GM19238 (cell line): ENCODE results near the gene MGRN1.

Experiments used
- DNase-seq: peaks from one replicate; pipeline ENCODE4 v3.0.0; 2011; ENCODE audit warnings: low spot score; ENCODE audit not compliant: insufficient read length

The MGRN1 gene

DNA sequence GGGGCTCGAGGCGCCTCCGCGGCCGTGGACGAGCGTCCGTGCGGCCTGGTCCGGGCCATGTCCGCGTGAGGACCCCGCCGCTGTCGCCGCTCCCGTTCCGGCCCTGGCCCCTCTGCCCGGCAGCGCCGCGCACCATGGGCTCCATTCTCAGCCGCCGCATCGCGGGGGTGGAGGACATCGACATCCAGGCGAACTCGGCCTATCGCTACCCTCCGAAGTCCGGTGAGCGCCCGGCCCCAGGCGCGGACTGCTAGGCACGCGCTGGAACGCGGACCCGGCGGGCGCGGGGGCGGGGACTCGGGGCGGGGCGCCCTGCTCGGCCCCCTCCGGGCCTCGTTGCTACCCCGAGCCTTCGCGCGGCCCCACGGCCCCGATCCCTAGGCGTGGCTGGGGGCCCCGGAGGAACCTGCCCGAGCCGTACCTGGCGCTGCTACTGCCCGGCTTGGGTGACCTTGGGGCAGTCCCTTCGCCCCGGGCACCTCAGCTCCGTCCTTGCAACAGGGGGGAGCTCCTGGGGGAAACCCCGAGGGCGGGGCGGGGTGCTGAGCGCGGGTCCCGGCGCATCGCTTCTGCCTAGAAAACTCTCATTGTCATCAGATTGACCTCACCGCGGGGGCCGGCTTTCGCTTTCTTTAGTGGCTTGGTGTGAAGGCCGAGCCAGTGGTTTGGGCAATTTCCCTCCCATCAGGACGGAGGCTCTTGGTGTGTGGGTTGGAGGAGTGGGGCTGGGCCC, 367 bp downstream of the MGRN1 start:
- peak; percentile 74 for DNase-seq

DNA sequence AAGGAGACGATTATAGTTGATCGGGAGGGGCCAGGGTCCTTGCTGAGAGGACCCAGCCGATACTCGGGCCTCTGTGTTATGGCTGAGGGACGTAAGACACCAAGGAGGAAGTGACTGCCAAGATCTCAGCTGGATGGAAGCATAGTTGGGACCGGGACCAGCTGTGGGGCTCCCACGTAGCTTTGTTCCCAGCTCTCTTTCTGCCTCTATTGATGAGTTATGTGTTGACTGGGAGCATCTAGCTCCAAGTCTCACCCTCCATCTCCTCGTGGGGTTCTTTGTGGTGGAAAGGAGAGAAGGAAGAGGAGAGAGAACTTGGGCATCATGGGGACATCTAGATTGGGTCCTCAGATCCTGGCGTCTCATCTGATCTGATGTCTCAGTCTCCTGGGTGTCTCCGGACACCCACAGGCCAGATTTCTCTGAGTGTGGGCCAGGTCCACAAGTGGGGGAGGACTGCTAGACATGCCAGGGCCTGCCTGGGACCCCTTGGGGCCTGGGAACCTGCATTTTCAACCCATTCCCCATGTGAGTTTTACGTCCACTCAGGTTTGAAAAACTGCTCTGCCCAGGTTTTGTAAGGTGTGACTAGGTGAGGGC, 1.0 kb downstream of the MGRN1 start:
- DNase-seq = no peak

DNA sequence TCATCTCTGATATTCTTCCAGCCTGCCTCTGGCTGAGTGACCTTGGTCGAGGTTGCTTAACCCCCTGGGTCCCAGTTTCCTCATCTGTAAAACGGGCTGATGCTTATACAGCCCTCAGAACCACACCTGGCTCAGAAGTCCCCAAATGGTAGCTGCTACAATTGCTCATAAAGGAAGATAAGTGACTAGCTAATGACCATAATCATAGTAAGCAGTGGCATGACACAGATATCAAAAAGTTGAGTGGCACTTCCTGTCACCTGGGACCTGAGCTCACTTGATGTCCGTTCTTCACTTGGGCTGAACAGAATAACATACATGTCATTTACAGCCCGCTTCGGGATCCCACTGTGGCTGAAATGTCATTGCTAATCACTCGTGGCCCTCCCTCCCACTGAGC, 1.8 kb downstream of the MGRN1 start:
- DNase-seq = no peak

DNA sequence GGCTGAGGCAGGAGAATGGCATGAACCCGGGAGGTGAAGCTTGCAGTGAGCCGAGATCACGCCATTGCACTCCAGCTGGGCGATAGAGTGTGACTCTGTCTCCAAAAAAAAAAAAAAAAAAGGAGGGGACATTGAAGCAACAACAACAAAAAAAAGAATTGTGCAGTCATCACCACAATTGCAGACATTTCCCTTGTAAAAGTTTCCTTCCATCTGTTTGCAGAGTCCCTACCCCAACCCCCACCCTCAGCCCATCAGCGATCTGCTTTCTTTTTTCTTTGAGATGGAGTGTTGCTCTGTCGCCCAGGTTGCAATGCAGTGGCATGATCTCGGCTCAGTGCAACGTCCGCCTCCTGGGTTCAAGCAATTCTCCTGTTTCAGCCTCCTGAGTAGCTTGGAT, 3.7 kb downstream of the MGRN1 start:
- no peak for DNase-seq

DNA sequence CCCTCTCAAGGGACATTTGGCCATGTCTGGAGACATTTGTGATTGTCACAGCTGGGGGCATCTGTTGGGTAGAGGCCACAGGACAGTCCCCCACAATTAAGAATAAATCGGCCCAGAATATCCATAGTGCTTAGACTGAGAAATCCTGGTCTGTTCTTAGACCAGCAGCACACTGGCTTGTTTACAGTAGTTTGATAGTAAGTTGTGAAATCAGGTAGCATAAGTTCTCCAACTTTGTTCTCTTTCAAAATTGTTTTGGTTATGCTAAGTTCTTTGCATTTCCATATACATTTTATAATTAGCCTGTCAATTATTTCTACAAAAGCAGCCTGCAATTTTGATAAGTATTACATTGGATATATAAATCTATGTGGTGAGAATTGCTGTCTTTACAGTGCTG, 6.8 kb downstream of the MGRN1 start:
- no peak for DNase-seq

DNA sequence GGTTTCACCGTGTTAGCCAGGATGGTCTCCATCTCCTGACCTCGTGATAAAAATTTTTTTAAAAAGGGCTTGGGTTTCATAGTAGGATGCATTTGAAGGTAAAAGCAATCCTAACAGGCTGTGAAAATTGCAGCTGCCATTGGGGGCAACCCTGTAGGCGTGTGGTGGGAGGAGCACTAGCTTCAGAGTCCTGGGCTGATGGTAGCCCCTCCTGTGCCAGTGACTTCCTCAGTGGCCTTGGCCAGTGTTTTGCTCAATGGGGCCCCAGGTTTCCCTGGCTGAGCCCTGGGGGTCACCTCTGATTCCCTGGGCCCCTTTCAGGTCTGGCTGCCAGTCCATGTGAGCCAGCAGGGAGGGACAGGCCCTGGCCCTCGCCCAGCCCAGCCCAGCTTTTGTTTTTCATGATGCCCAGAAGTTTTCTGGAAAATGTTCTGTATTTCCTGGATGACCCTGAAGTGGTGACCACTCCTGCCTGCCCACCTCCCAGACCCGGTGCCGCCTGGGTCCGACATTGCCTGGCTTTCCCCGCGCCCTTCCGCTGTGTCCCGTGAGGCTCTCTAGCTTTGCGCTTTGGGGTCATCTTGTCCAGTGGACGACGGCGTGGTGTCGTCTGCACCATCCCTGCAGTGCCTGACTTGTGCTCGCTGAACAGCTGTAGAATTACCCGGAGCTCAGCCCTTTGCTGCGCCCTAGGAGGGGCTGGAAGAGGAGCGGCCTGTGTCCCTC, 9.4 kb downstream of the MGRN1 start:
- no peak for DNase-seq

DNA sequence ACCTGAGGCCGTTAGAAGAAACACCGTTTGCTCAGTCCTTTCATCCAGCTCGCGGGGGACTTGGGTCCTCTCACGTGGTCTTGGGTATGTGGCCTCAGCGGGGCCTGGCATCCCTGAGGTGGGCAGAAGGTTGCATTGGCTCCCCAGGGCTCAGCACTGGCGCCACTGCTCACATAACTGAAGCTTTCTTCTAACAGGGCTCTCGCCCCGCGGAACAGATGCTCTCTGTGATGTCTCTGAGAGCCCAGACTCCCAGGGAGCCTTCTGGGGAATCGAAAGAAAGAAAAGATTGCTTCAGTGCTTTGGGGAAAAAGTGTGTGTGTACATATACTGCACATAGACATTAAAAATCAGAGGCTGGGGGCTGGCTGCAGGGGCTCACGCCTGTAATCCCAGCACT, 10.1 kb downstream of the MGRN1 start:
- no peak for DNase-seq

DNA sequence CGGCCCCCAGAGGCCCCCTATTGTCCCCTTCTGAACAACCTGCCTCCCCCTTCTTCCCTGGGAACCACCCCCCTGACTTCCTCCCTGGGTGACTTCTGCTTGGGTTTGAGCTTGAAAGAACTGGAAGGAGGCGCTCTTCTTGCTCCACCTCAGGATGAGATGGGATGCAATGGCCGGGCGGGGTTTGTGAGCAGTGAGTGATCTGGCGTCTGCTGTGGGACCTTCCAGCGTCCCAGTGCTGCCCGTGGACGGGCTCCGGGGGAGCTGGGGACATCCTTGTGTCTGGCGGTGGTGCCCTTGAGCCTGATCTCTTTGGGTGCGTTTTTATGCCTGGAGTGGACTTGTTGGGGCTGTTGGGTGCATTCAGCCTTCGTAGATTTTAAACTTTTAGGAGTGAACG, 11.6 kb downstream of the MGRN1 start:
- no peak for DNase-seq

DNA sequence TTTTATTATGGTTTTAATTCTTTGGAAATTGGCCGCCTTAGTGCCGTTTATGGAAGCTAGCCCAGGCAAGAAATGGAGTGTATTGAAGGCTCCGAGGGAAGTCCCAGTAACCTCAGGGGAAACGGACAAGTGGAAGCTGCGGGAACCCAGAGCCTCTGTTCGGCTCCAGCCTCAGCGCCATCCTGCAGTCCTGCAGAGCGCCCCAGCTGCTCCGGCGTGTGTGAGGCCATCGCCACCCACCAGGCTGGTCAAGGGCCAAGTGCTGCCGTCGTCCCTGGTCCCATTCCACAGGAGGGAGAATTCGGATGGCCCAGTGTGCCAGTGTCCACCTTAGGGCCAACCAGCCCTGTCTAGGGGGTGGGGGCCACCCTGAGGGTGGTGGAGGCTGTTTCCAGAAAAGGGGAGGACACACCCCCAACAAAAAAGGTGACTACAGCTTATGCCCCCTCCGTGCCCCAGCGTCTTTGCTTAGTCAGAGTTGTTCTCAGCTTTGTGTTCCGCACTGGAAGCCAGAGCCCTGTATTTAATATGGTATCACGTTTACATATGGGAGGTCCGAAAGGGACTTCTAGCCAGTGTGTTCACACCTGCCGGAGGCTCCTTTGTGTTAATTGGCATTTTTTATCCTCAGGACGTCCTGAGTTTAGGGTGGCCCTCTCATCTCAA, 13.0 kb downstream of the MGRN1 start:
- DNase-seq = no peak

DNA sequence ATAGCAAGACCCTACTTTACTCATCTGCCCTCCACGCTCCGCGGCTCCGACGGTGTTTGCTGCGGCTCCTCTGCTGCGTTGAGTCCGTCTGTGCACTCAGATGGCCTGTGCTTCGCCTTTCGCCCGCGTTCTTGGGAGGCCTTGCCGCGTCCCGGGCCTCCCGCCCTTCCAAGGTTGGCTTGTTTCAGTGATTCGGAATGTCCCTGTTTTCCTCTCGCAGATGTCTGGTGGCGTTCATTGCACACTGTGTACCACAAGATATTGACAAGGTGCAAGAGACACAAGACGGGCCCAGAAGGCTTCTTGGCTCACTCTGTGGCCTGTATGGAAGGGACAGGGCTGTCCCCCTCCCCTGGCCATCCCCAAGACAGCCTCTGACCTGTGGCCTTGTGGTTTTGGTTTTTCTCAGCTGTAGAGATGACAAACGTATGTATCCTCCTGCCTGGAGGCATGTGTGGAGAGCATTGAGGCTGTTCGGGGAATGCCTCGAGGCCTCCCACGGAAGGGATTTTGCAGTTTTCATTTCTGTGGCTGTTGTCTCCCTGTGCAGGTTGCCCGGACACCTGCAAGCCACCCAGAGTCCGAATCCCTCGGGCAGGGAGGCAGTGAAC, 15.4 kb downstream of the MGRN1 start:
- no peak for DNase-seq

DNA sequence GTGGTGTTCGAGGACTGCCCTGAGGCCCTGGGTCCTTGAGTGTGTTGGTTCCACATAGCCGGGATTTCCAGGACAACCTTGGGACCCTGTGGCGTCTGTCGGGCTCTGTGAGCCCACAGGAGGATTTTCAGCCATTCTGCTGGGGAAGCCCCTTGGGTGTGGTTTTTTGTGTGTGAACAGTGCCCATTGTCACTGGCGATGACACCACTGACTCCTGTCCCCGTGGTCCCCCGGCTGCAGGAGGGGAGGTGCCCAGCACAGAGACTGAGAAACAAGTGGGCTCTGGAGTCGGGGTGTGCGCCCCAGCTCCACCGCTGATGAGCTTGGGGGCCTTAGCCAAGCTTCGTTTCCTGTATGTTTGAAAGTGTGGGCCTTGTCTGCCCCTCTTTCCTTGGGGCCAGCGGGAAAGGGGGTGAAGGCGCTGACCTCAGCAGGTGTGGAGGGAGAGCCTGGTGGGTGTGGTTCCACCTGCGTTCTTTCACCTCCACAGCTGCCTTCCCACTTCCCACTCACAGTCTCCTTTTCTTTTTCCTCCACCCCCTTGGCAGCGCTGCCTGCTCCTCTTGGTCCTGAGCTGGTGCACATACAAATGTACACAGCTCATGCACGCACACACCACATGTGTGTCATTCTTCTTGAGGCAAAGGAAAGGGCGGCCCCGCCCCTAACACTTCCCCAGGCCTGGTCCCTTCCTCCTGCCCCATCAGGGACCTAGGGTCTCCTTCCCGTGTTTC, 16.1 kb downstream of the MGRN1 start:
- no peak for DNase-seq

DNA sequence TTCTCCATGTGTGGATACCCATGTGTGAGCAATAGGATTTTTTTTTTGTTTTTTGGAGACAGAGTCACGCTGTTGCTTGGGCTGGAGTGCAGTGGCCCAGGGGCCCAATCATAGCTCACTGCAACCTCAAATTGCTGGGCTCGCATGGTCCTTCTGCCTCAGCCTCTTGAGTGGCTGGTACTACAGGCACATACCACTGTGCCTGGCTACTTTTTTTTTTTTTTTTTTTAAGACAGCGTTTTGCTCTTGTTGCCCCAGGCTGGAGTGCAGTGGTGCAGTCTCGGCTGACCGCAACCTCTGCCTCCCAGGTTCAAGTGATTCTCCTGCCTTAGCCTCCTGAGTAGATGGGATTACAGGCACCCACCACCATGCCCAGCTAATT, 16.7 kb downstream of the MGRN1 start:
- no peak for DNase-seq

DNA sequence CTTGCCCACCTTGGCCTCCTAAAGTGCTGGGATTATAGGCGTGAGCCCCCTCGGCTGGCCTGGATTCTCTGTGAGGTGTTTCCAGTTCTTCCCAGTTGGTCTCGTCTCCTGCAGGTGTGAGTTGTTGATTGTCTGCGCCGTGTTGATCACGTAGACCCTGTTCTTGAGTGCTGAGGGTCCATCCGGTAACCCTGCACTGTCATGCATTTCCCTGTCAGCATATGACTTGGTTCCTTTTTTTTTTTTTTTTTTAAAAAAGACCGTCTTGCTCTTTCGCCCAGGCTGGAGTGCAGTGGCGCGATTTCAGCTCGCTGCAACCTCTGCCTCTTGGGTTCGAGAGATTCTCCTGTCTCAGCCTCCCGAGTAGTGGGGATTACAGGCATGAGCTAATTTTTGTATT, 17.3 kb downstream of the MGRN1 start:
- no peak for DNase-seq

DNA sequence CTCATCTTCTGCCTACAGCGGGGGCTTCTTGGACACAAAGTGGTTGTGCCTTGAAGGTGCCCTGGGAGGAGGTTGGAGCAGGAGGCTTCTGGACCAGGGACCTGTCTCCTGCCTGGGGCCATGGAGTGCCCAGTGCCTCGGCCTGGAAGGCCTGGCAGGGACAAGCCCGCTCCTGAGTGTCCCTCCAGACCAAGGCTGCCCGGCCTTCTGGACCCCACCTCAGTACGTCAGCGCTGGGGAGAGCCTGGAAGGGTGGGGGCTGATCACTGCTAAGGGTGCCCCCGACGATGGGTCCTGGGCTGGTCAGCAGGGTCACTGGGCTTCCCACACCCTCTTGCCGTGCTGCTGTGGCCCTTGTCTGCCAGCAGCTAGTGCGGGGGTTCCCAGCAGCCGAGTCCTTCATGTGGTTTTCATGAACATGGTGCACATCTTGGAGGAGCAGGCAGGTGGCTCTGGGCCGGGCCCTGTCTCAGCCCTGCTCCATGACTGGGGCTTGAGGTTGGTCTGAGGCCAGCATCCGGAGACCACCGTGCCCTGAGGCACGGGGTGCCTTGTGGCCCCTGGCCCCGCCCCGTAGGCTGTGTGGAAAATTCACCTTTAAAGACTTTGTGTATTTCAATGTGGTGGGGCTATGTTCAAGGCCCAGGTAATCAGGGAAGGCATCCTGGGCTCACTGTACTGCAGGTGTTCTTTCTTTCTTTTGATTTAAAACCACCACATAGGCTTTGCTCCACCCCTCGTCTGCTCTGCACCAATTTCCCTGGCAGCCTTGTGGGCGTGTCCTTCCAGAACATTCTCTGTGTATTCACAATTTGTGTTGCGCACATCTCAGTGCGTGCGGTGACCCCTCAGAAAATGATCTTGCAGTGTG, 22.4 kb downstream of the MGRN1 start:
- no peak for DNase-seq

DNA sequence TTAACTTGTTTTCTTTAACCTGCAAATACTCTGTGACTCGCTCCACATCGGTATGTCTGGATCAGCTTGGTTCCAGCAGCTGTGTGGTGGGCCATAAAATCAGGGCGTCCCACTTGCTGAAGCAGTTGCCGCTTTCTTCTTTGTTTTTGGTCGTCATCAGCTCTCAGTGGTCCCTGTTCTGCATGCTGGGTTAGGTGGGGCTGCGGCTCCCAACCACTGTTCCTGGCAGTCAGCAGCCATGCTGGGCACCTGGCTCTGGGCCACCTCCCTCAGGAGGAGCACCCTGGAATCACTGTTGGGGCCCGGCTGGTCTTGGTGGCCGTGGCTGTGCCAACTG, 23.0 kb downstream of the MGRN1 start:
- no peak for DNase-seq

DNA sequence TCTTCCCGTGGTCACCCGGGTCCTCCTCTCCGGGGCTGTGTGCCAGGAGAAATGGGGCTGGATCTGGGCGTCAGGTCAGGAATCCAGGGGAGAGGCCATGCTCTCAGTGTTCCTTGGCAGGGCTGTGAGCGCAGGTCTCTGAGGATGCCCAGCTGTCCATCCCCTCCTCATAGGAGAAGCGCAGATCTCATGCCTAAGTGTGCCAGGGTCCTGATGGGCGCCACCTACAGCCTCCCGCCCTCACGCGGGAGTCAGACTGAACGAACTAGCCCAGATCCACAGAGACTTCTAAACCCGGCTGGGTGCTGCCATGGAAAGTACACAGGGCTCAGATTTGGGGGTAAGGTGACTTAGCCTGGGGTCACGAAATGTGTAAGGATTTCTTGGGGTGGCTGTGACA, 24.3 kb downstream of the MGRN1 start:
- DNase-seq = no peak

DNA sequence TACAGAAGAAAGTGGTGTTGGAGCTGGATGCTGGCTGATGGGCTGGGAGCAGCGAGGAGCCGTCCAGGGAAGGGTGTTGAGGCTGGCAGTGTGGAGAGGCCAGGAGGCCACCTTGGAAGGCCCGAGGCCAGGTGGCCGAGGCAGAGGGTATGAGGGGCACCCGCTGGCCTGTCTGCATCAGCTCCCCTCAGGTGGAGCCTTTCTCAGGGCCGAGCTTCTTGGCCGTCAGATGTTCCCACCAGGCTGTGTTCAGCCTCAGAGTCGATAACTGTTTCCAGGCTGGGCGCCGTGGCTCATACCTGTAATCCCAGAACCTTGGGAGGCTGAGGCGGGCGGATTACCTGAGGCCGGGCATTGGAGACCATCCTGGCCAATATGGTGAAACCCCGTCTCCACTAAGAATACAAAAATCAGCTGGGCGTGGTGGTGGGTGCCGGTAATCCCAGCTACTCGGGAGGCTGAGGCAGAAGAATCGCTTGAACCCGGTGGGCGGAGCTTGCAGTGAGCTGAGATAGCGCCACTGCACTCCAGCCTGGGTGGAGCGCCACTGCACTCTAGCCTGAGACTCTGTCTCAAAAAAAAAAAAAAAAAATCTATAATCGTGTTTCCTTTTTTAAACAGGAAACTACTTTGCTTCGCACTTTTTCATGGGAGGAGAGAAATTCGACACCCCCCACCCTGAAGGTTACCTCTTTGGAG, 25.3 kb downstream of the MGRN1 start:
- DNase-seq = no peak

DNA sequence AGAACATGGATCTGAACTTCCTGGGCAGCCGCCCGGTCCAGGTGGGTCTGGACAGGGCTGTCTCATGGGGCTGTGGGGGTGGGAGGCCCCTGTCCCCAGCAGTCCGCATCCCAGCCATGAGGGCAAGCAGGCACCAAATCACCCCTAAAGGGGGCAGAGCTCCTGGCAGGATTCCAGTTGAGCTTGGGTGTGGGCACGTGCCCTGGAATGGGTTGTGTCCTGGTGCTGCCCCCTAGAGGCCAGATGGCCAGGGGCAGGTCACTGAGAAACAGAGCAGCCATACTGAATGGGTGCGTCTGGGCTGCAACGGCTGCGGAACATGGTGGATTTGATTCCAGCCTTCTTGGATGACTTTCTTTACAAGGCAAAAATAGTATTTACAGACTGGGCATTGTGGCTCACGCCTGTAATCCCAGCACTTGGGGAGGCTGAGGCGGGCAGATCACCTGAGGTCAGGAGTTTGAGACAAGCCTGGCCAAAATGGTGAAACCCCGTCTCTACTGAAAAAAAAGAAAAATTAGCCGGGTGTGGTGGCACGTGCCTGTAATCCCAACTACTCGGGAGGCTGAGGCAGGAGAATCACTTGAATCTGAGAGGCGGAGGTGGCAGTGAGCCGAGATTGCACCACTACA, 25.9 kb downstream of the MGRN1 start:
- peak; percentile 68 for DNase-seq

DNA sequence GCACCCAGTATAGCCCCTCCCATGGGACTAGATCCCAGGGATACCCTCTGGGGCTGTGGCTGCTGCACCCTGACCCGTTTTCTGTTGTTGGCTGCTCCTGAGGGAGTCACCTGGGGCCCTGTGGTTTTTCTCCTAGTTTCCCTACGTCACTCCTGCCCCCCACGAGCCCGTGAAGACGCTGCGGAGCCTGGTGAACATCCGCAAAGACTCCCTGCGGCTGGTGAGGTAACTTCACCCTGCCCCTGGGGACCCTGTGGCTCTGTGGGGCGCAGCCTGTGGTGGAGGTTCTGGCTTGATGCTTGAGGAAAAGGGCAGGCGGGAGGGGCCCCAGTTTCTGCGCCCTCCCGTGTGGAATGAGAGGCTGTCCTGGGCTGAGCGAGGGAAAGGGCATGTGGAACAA, 27.2 kb downstream of the MGRN1 start:
- no peak for DNase-seq
